HG03135 (cell line): ENCODE results near the gene NGDN.
A peak's percentile ranks its signal among the peaks of the same experiment; 100 is the strongest.
"Not testable (repeated sequence)": the region's sequence is repeated elsewhere in the genome, so short reads cannot be mapped to it uniquely, and the experiment has no call there.

Source experiments
- ATAC-seq: cut with Tn5 transposase; IDR thresholded peaks from one replicate; pipeline ENCODE4 v1.9.1; 2021; ENCODE audit warnings: mild to moderate bottlenecking, moderate library complexity; ENCODE audit not compliant: unreplicated experiment

Gene NGDN

GRCh38 chr14:23469127-23469905, at the start of gene NGDN:
TSS of gene NGDN (plus strand) at chr14:23469703. CDS start at chr14:23469716, 13 bp downstream.
- ATAC-seq = peak; percentile 95

DNA sequence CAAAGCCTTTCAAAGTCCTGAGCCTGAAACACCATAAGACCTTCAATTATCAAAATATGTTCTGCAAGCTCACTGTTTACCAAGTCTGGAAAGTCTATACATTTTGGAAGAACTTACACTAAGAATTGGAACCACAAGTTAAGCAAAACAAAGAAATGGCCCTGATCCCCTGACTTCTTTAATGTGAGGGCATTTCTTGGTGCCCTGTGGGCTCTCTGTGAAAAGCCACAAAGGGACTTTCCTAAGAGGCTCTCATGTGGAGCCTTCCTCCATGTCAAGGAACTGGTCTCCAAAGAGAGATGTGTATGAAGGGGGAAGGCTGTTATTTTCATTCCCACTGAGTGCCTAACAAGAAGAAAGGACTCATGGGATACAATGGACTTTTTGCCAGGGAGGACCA, 47.9 kb upstream of the NGDN start:
- no peak for ATAC-seq

GRCh38 chr14:23423657-23424056, 45.8 kb upstream of the NGDN start:
- ATAC-seq = no peak

- ATAC-seq = no peak
These were observed 44.3 kb upstream of the NGDN start for GRCh38 chr14:23425169-23425568.

DNA sequence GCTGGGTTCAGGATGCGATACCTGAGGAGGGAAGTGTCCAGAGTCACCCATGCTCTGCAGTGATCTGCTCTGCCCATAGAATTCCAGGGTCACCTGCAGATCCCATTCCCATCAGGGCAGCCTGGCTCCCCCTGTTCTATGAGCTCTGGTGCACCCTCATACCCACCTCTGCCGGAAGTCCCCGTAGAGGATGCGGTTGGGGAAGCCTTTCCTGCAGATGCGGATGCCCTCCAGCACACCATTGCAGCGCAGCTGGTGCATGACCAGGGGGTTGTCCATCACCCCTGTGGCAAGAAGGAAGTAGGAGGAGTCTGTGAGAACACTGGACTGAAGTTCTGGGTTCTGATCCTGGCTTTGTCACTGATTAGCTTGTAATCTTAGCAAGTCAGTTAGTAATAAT, 43.7 kb upstream of the NGDN start:
- ATAC-seq = not testable (repeated sequence)

DNA sequence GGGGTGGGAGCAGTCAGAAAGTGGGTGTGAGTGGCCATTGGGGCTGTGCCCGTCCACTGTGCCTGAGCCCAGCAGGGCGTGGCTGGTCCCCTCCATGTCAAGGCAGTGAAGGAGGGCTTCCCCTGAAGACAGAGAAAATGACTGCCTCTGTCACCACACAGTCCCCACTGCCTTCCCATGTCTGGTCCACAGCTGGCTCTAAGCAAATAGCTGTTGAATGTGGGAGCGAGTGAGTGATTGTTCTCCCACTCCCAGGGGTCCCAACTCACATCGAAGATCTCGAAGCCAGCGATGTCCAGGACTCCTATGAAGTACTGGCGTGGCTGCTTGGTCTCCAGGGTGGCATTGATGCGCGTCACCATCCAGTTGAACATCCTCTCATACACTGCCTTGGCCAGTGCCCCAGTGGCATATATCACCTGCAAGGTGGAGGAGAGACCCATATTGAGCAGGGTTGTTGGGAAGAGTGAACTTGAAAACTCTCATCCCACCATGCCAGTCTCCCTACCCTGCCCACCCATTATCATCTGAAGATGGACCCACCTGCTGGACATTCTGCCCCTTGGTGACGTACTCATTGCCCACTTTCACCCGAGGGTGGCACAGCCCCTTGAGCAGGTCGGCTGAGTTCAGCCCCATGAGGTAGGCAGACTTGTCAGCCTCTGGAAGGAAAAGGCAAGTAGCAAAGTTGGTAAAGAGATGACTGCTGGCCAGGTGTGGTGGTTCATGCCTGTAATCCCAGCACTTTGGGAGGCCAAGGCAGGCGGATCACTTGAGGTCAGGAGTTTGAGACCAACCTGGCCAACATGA, 40.6 kb upstream of the NGDN start:
- no peak for ATAC-seq

GRCh38 chr14:23430016-23430722, 39.3 kb upstream of the NGDN start:
- no peak for ATAC-seq

DNA sequence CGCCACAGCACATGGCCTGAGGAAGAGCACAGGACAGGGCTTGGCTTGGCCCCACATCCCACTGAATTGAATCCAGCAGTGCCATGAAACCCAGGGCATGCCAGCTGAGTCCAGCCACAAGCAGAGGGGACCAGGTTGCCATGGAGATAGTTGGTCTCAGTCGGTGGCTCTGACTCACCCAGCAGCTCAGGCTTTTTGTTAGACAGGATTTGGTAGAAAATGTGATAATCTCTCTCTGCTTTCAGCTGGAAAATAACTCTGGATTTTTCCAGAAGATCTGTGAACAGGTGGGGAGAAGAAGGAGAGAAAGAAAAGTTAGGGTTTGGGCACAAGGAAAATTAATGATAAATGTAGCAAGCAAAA, 38.8 kb upstream of the NGDN start:
- no peak for ATAC-seq

GRCh38 chr14:23431486-23431885, 38.0 kb upstream of the NGDN start:
- no peak for ATAC-seq

DNA sequence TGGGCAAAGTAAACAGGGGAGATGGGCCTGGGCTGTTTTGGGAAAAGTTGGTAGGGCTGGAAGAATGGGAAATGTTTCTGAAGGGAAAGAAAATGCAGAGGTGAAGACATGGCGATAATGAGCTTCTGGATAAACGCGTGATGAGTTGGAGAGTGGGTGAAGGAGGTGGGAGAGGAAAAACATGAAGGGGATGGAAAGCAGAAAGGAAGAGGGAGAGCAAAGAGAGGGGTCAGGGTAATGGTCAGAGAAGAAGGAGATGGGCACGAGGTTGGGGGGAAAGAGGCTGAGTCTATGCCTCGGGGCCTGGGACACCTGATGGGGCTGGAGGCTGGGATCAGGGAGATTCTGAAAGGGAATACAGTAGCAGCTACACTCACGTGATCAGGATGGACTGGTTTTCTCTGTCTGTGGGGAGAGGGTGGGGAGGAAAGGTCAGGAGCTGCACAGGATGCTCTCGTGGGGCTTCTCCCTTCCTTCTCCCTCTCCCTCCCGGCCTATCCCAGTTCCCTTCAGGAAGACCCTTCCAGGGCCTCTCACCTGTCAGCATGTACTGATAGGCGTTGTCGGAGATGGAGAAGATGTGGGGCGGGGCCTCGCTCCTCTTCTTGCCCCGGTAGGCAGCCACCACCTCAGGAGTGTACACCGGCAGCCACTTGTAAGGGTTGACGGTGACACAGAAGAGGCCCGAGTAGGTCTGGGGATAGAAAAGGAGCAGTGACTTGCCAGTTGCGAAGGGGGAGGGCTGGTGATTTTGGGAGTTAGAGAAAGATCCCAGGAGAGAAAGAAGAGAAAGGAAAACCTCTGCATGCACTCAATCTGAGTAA, 37.2 kb upstream of the NGDN start:
- ATAC-seq = no peak

DNA sequence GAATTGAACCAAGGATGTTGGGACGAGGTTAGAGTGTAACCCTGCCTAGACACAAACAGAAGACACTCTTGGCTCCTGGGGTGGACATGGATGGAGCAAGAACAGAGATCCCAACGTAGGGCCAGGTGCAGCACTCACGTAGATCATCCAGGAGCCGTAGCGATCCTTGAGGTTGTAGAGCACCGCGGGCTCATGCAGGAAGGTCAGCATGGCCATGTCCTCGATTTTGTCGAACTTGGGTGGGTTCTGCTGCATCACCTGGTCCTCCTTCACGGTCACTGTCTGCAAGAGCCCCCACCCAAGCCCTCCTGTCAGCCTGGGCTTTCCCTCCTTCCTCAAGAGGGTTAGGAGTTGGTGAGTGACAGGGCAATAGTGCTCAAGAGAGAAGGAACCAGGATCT, 36.6 kb upstream of the NGDN start:
- no peak for ATAC-seq

DNA sequence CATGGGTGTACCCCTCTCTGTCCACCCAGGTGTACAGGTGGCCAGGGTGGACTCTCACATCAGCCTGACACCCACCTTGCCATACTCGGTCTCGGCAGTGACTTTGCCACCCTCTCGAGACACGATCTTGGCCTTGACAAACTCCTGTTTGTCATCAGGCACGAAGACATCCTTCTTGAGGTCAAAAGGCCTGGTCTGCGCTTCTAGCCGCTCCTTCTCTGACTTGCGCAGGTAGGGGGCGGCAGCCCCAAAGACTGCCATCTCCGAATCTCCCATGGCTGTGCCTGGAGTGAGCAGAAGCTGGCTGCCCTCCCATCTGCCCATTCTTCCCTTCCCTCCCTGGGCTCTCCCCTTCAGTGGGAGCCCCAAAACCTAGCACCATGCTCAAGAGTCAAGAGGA, 36.0 kb upstream of the NGDN start:
- ATAC-seq = no peak

DNA sequence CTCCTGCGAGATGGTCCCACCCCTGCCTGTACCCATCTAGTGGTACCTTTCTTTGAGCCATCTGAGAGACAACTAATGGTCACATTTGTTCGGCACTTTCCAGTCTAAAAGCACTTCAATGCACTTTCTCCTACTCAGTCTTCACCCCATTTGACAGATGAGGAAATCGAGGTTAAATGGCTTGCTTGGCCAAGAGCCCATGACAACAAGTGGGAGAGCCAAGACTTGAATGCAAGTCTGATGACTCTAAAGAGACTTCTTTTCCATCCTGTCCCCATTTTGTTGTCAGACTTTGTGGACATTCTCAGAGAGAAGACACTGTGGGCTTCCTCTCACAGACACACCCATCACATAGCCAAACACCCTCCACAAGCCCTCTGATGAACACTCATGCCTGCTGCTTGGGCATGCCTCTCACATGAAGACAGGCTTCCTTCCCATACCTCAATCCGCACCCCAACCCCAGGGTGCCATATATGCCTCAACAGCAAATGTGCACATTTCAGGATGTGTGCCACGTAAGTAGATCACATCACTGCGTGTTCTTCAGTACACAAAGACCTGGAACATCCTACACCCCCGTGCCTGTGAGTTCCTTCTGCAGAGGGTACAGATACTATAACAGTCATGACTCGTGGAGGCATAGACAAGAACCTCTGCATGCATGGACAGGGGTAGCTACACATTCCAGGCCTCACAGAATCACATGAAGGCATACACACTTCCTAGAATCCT, 34.8 kb upstream of the NGDN start:
- ATAC-seq = no peak

DNA sequence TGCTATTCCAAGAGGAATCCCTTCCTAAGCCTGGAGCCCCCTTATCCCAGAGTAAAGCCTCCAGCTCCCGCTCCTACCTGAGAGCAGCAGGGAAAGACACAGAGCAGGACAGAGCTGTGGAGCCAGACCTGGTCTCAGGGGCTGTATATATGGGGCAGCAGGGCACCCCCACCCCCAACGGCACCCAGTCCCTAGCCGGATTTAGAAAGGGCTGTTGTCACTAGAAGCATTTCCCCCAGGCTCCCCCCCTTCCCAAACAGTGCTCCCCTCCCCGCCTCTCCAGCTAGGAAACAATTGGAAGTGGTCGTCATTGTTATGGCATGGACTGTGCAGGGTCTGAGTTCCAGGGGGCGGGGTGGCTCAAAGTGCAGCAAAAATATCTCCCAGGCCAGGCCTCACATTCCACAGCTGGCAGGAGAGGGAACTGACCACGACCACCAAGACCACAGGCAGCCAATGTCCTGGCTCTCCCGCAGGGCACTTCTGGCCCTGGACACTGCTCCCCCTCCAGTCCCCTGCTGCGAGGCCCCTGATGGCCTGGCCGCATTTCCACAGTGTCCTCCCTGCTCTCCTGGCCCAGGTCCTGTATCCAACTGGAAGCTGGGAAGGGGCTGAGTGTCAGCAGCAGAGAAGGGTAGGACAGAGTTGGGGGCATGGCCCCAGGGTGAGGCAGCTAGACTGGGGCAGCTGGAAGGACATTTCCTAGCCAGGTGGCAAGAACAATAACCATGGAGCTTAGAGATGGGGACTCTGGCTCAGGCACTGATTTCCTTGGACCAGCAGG, 33.8 kb upstream of the NGDN start, which contains the start of gene MYH7:
Gene MYH7, minus strand, starts transcription at position 118 of the 784 bp plus-strand sequence. CDS start 1,928 bp downstream, outside the sequence.
- ATAC-seq = no peak

DNA sequence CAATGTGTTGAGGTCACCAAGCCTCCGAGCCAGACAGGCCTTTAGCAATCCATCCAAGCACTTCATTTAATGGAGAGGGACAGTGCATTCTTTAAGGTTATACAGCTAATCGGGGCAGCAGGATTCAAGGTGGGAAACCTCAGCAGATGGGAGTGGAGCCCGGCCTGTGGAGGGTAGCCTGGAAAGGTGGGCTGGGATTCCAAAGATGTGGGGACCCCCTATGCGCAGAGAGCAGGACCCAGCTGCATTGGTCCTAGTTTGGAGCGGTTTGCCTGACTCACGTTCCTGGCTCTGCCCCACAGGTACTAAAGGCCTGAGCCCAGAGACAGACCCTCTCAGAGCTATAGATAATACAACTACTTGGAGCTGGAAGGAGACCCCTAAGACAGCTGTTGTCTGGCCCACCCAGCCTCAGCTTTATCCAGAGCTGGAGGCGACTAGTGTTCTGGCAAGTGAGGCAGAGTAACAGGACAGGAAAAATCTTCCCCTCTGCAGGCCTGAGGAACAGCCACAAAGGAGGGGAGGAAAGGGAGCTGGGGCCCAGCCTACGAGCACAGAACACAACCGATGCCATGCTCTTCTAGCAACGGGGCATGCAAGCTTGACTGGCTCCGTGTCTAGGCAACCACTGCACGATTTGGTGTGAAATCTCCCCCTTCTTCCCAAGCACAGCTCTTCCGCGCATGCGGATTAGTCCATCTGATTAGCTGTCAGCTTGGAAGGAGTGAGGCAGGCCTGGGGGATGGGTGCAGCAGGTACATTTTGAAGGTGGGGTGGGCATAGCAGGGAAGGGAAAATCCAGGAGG, 33.0 kb upstream of the NGDN start:
- no peak for ATAC-seq

DNA sequence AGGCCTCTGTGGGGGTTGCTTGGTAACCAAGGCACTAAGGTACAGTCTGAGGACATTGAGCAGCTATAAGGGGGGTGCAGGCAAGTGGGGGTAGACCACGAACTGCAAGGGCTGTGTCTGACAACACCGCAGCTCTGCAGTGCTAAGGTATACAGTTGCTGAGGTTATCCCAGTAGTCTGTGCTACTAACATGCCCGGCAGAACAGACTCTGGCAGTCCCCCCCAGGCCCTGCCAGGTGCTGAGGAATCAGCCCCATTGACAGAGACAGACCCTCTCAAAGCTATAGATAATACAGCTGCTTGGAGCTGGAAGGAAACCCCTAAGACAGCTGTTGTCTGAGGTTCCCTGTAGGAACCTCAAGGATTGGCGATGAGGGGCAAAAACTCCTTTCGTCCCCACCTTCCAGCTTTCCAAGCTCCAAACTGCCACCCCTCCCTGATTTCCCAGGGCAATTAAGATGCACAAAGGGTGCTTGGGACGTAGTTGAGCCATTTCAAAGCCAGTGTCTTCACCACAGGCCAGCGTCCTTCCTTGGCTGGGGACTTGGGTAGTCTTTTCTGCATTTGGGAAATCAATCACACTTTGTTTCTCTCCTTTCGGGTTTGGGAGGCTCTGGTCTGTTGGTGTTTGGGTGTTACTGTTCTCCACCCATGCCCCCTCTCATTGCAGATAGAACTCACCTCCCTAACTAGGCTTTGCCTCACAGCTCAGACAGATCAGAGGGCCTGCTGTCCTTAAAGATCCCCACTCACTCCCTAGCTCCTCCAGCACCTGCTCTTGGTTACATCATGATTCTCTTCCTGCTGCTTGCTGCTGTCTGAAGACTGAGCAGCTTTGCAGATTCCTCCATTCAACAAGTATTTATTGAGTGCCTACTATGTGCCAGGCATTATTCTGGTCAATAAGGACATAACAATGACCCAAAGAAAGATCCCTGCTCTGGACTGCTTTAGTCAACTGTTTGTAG, 32.1 kb upstream of the NGDN start:
- ATAC-seq = no peak
